K562 (cell line): ENCODE data around the gene CDRT15. TPM values are rescaled to one million over a fixed set of nuclear protein-coding genes. Genes with fewer than 3 reads are reported as not detected.
A peak's percentile ranks its signal among the peaks of the same experiment; 100 is the strongest.

Source experiments
- ATAC-seq: fragments of 200-7000 bp; cut with Tn5 transposase; 3 replicates; pipeline ENCODE4 v1.9.1; 2020; ENCODE audit warnings: moderate library complexity
- BruUV-seq: library from RNA; stranded (reverse); fragments of 400-500 nt; replicated peaks from 2 replicates; lab custom pipeline; 2021; lab: Mats Ljungman, UMichigan
- CTCF ChIA-PET: fragments of 300-600 bp; formaldehyde crosslinking; extraction: SDS; loops from one replicate; lab custom pipeline; 2021; ENCODE audit warnings: low intra/inter-chr PET ratio; lab: Yijun Ruan, JAX
- POLR2A ChIA-PET: fragments of 300-600, 350-650 bp; sonication (Branson Sonifier 250); formaldehyde crosslinking; extraction: SDS; loops from one replicate; lab custom pipeline; 2021; ENCODE audit warnings: antibody characterized with exemption, inconsistent platforms; lab: Yijun Ruan, JAX
- DNase-seq, 4 experiments: peaks; one replicate each; pipeline versions ENCODE4 v3.0.0 to v3.0.0-alpha.2; 2011 to 2018; ENCODE audit warnings: low spot score in 3 of 4, mixed read lengths in 3 of 4; ENCODE audit errors: extremely low read depth in 1 of 4
- FAIRE-seq: peaks from 2 replicates; lab custom pipeline; 2011; peaks lifted over from hg19 to GRCh38; lab: Jason Lieb, UNC
- H2AFZ ChIP-seq: 2 replicates; pipeline ENCODE4 v1.6.0; 2011; ENCODE audit warnings: low read depth, low read length, control low read depth, inconsistent platforms
- H3K27ac ChIP-seq: fragments of 200-600 bp; 3 replicates; pipeline ENCODE4 v1.8.0; 2011; ENCODE audit warnings: low read depth, mild to moderate bottlenecking, control low read depth, inconsistent platforms, low read length, moderate library complexity, mixed read lengths; ENCODE audit errors: extremely low read depth
- H3K27me3 ChIP-seq, 2 experiments: fragments of 300-600 bp in 1 of 2; 2 replicates in 1 of 2; 3 replicates in 1 of 2; pipeline versions ENCODE4 v1.6.0 to v1.8.0; 2011; ENCODE audit warnings: inconsistent platforms in 2 of 2, low read length in 2 of 2, mild to moderate bottlenecking in 1 of 2, mixed read lengths in 1 of 2, moderate library complexity in 1 of 2; ENCODE audit not compliant: control insufficient read depth in 2 of 2, insufficient read depth in 2 of 2
- H3K36me3 ChIP-seq: fragments of 300-600 bp; 3 replicates; pipeline ENCODE4 v1.8.0; 2011; ENCODE audit warnings: mild to moderate bottlenecking, low read length, inconsistent platforms; ENCODE audit not compliant: control insufficient read depth, insufficient read depth
- H3K4me1 ChIP-seq, 2 experiments: fragments of 200-600 bp in 1 of 2; replicated peaks in 1 of 2; 2 replicates in 1 of 2; 3 replicates in 1 of 2; pipeline versions ENCODE4 v1.5.1 to v1.8.0; 2011; ENCODE audit warnings: inconsistent platforms in 2 of 2, low read length in 2 of 2, mild to moderate bottlenecking in 1 of 2, mixed read lengths in 1 of 2, moderate library complexity in 1 of 2; ENCODE audit not compliant: control insufficient read depth in 2 of 2, insufficient read depth in 2 of 2
- H3K4me2 ChIP-seq: 2 replicates; pipeline ENCODE4 v1.6.1; 2011; ENCODE audit warnings: low read length, control low read depth, inconsistent platforms, mixed read lengths; ENCODE audit not compliant: insufficient read depth
- H3K4me3 ChIP-seq: fragments of 200-600 bp; sonication (generic), shearing (Covaris generic); 2 replicates; pipeline ENCODE4 v1.5.1; 2016; ENCODE audit warnings: control low read depth, inconsistent platforms
- H3K79me2 ChIP-seq: fragments of 200-600 bp; 3 replicates; pipeline ENCODE4 v1.8.0; 2011; ENCODE audit warnings: low read length, inconsistent platforms; ENCODE audit not compliant: control insufficient read depth, insufficient read depth
- H3K9ac ChIP-seq, 2 experiments: 2 replicates each; pipeline versions ENCODE4 v1.6.0 to v1.6.1; 2011; ENCODE audit warnings: low read depth in 2 of 2, low read length in 2 of 2, control low read depth in 1 of 2, inconsistent platforms in 1 of 2, mild to moderate bottlenecking in 1 of 2, mixed read lengths in 1 of 2; ENCODE audit not compliant: insufficient read depth in 1 of 2
- H3K9me1 ChIP-seq: one replicate; pipeline ENCODE4 v1.6.0; 2011; ENCODE audit warnings: inconsistent platforms, mild to moderate bottlenecking, low read length, moderate library complexity; ENCODE audit not compliant: control insufficient read depth, insufficient read depth
- H3K9me3 ChIP-seq: replicated peaks from 2 replicates; pipeline ENCODE4 v1.5.1; 2011; ENCODE audit warnings: low read depth, low read length, inconsistent platforms; ENCODE audit not compliant: control insufficient read depth, insufficient read depth
- H4K20me1 ChIP-seq: replicated peaks from 2 replicates; pipeline ENCODE4 v1.6.1; 2011; ENCODE audit warnings: low read length, inconsistent platforms, mixed read lengths; ENCODE audit not compliant: control insufficient read depth, insufficient read depth
- PRMT5 ChIP-seq: sonication (generic); formaldehyde crosslinking; IDR thresholded peaks from 2 replicates; pipeline ENCODE4 v1.5.0; 2020; ENCODE audit warnings: missing genetic modification reagents
- SPI1 ChIP-seq: IDR thresholded peaks from 2 replicates; pipeline ENCODE4 v1.6.1; 2011; ENCODE audit warnings: low read depth, low read length, control low read depth, borderline replicate concordance
- SUPT5H ChIP-seq: fragments of 450-650 bp; IDR thresholded peaks from 2 replicates; pipeline ENCODE4 v1.6.1; 2016
- ZFP36 ChIP-seq: fragments of 150-350 bp; IDR thresholded peaks from 2 replicates; pipeline ENCODE4 v1.6.1; 2018; ENCODE audit warnings: low read length, low read depth; ENCODE audit not compliant: partially characterized antibody
- ZNF133 ChIP-seq: fragments of 250-450 bp; sonication (Bioruptor Pico); IDR thresholded peaks from 2 replicates; pipeline ENCODE4 v1.4.0; 2020; ENCODE audit warnings: mild to moderate bottlenecking
- ZNF253 ChIP-seq: fragments of 250-450 bp; sonication (Bioruptor Pico); conservative IDR thresholded peaks from 2 replicates; pipeline ENCODE4 v1.6.1; 2021; ENCODE audit warnings: mild to moderate bottlenecking
- ZNF589 ChIP-seq: fragments of 200-800 bp; sonication (Bioruptor generic); IDR thresholded peaks from 2 replicates; pipeline ENCODE4 v1.6.1; 2016; ENCODE audit warnings: low read depth, missing genetic modification characterization, missing compliant biosample characterization
- WGBS: fragments of 100-300 bp; shearing (Covaris generic); methylation state at CpG from one replicate; pipeline ENCODE4 v1.1.6; 2016; ENCODE audit warnings: low coverage, mixed read lengths; ENCODE audit not compliant: insufficient coverage; ENCODE audit errors: missing lambda C conversion rate; 5-methylcytosine and 5-hydroxymethylcytosine counted together
- in situ Hi-C: fragments of 300-500 bp; cut with MboI; formaldehyde crosslinking; loops from 4 replicates; pipeline ENCODE4 v1.15.0; 2018; ENCODE audit warnings: inconsistent platforms, mixed read lengths
- intact Hi-C: fragments of 100-400 bp; cut with micrococcal nuclease; formaldehyde crosslinking; loops from 2 replicates; pipeline ENCODE4 v1.14.2; 2022
- polyA plus RNA-seq, 8 experiments: library from polyadenylated mRNA; depleted of rRNA in 4 of 8; stranded (reverse) in 5 of 8; unstranded in 3 of 8; fragments of >200 nt; fragmentation: Nextera tagmentation in 2 of 8; fragmentation: Illumina TruSeq in 1 of 8; extraction: Ambion mirVana in 2 of 8; extraction: Trizol in 1 of 8; gene quantifications; 2 replicates each; pipeline versions ENCODE4 v1.2.1 to v1.2.3, GENCODE V29; 2011 to 2014; ENCODE audit warnings: inconsistent platforms in 1 of 8, missing spikeins in 1 of 8
- total RNA-seq, 7 experiments: library from RNA; depleted of rRNA in 6 of 7; stranded (reverse); fragments of >200 nt in 6 of 7; fragmentation: Illumina TruSeq in 2 of 7; extraction: Trizol in 2 of 7; gene quantifications; 2 replicates each; pipeline versions ENCODE4 v1.2.1 to v1.2.3, GENCODE V29; 2011 to 2021; ENCODE audit warnings: low replicate concordance in 1 of 7
- TF ChIP-seq, protein P1 (sequence below): sonication (generic); formaldehyde crosslinking; IDR thresholded peaks from 2 replicates; pipeline ENCODE4 v1.8.1; 2023; ENCODE audit warnings: mild to moderate bottlenecking, missing genetic modification reagents
- TF ChIP-seq, protein P2 (sequence below): fragments of 200-800 bp; sonication (Bioruptor generic); IDR thresholded peaks from 2 replicates; pipeline ENCODE4 v1.6.1; 2017; ENCODE audit warnings: missing genetic modification characterization, missing compliant biosample characterization

CDRT15 gene
- total and polyA plus RNA-seq, 9 of the 15 experiments (the other 6 are each of a cell fraction or from before 2014, with no cell fraction given) = not detected

DNA sequence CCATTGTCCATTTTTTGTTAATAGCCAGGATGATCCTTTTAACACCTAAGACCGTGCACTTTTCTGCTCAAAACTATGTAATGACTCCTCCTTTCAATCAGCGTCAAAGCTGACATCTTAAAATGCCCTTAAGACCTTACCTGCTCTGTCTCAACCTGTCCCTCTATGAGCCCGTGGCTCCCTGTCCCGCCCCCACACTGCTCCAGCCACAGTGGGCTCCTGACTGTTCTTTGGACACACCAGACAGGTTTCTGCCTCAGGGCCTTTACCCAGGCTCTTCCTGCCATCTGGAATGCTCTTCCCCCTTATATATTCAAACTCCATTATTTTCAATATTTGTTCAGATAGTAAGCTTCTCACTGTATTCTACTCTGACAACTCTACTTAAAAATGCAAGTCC is 14.1 kb downstream of the CDRT15 start:
- Histone ChIP-seq H3K27me3 (no peaks in the 10 kb centered on the region), H3K79me2 (no peaks in the 10 kb centered on the region), H3K27ac (no peak overlapping the region), H3K4me1 (no peaks in the 10 kb centered on the region; a peak in 1 of 5 replicates), H4K20me1 (no peaks in the 10 kb centered on the region), H3K4me2 (no peak overlapping the region), H3K36me3 (no peaks in the 10 kb centered on the region), H3K9me1 (no peaks in the 10 kb centered on the region), H3K4me3 (no peak overlapping the region), H3K9ac (no peak overlapping the region), H2AFZ (no peak overlapping the region), H3K9me3 (no peaks in the 10 kb centered on the region)
- DNase-seq = no peak
- ATAC-seq = no peak
- WGBS = 28% methylated on average over 4 of the region's 4 CpGs
- CTCF ChIA-PET = no interaction called here
- no TSS peak for BruUV-seq
- intact Hi-C loops (no loop called here), in situ Hi-C loops (no loop called here)
- POLR2A ChIA-PET = no interaction called here
- TF ChIP-seq, protein P1, sequence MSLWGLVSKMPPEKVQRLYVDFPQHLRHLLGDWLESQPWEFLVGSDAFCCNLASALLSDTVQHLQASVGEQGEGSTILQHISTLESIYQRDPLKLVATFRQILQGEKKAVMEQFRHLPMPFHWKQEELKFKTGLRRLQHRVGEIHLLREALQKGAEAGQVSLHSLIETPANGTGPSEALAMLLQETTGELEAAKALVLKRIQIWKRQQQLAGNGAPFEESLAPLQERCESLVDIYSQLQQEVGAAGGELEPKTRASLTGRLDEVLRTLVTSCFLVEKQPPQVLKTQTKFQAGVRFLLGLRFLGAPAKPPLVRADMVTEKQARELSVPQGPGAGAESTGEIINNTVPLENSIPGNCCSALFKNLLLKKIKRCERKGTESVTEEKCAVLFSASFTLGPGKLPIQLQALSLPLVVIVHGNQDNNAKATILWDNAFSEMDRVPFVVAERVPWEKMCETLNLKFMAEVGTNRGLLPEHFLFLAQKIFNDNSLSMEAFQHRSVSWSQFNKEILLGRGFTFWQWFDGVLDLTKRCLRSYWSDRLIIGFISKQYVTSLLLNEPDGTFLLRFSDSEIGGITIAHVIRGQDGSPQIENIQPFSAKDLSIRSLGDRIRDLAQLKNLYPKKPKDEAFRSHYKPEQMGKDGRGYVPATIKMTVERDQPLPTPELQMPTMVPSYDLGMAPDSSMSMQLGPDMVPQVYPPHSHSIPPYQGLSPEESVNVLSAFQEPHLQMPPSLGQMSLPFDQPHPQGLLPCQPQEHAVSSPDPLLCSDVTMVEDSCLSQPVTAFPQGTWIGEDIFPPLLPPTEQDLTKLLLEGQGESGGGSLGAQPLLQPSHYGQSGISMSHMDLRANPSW (CRISPR knock-in tag) = no peak
- FAIRE-seq = no peak

DNA sequence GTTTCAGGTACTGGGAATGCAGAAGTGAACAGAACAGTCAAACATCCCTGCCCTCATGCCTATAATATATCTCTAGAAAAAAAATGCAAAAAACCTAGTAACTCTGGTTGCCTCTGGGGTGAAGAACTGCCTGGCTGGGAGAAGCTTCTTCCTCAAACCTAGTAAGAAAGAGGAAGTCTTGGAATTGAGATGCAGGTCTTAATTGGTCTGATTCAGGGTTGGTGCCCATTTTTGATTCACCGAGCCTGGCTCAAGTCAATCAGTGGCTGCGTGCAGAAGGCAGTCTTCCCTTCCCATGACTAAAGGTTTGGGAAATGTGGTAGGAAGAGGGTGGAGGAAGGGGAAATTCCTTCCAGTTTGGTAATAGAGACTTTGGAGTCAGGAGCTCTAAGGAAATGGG is 22.4 kb downstream of the CDRT15 start:
- Histone ChIP-seq H3K4me2 (no peak overlapping the region), H3K4me1 (peaks cover 0 to 6% of the 10 kb centered on the region in 2 experiments; a peak in 2 of 5 replicates), H3K4me3 (no peak overlapping the region), H3K9ac (no peak overlapping the region), H4K20me1 (no peaks in the 10 kb centered on the region), H3K9me1 (no peaks in the 10 kb centered on the region), H3K9me3 (0 out of 2 replicates have a peak, but pooled peaks cover 2% of the 10 kb centered on the region), H2AFZ (no peak overlapping the region), H3K79me2 (no peaks in the 10 kb centered on the region), H3K27me3 (no peaks in the 10 kb centered on the region), H3K36me3 (peaks cover 6% of the 10 kb centered on the region; the same call in 1 of the 3 replicates), H3K27ac (no peak overlapping the region)
- DNase-seq = no peak
- no peak for ATAC-seq
- WGBS = 88% methylated on average over 2 of the region's 2 CpGs
- BruUV-seq = no TSS peak
- POLR2A ChIA-PET = interaction anchor here (0.6 to 1.4 kb wide), 2 partner anchors 12 to 336 kb away, joined by 3 to 4 read pairs; no protein-coding TSS in a partner anchor
- intact Hi-C loops = no loop called here
- no peak for FAIRE-seq
- TF ChIP-seq ZFP36 (no peak), ZNF253 (no peak), ZNF589 (CRISPR knock-in tag) (no peak), PRMT5 (no peak), SUPT5H (no peak), SPI1 (peak; percentile 69; the same call in 1 of the 2 replicates), ZNF133 (CRISPR knock-in tag) (no peak)
- TF ChIP-seq, protein P2, sequence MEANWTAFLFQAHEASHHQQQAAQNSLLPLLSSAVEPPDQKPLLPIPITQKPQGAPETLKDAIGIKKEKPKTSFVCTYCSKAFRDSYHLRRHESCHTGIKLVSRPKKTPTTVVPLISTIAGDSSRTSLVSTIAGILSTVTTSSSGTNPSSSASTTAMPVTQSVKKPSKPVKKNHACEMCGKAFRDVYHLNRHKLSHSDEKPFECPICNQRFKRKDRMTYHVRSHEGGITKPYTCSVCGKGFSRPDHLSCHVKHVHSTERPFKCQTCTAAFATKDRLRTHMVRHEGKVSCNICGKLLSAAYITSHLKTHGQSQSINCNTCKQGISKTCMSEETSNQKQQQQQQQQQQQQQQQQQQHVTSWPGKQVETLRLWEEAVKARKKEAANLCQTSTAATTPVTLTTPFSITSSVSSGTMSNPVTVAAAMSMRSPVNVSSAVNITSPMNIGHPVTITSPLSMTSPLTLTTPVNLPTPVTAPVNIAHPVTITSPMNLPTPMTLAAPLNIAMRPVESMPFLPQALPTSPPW = no peak
- TF ChIP-seq, all 486 proteins: peak for 1
- CTCF ChIA-PET = no interaction called here
- in situ Hi-C loops = no loop called here
